Spleen (tissue), 7 donors: Measurements from ENCODE around the gene SRP14.

Source experiments
- CTCF ChIP-seq, 11 experiments: fragments of 200-600 bp in 7 of 11; fragments of 450-650 bp in 4 of 11; sonication (generic) in 4 of 11; IDR thresholded peaks in 8 of 11; conservative IDR thresholded peaks in 3 of 11; 1 replicate in 7 of 11; 2 replicates in 4 of 11; pipeline versions ENCODE4 v1.4.0 to v1.8.0; 2016 to 2021; ENCODE audit warnings: antibody characterized with exemption in 11 of 11, inconsistent platforms in 4 of 11, mild to moderate bottlenecking in 1 of 11
- POLR2A ChIP-seq, 3 donors: fragments of 450-650 bp; IDR thresholded peaks; one replicate each; pipeline ENCODE4 v1.5.1; 2017; ENCODE audit warnings: antibody characterized with exemption in 3 of 3, mild to moderate bottlenecking in 1 of 3
- donor health status: DM: no; HTN: no; CAD: no; lungs with moderate emphysema.
- donor health status: DM: no; HTN: no; CAD: no.
- donor health status: DM: no; HTN: no; CAD: no.

- TF ChIP-seq POLR2A (IDR thresholded peaks at IDR 0.05) (no peak), CTCF (IDR thresholded peaks at IDR 0.05 in 8 of 11, conservative IDR thresholded peaks at IDR 0.05 in 3 of 11) (no peak)
Measured at GRCh38 chr15:40087991-40088928, 49.3 kb upstream of the SRP14 start.
